AG20443 (cell line): ENCODE measurements around the gene ANKRD55.
A peak's percentile ranks its signal among the peaks of the same experiment; 100 is the strongest.
"Not testable (repeated sequence)": the region's sequence is repeated elsewhere in the genome, so short reads cannot be mapped to it uniquely, and the experiment has no call there.

Experiments used
- DNase-seq: peaks from one replicate; pipeline ENCODE4 v3.0.0; 2012; ENCODE audit warnings: low spot score, mixed read lengths

ANKRD55 gene

GRCh38 chr5:56207537-56207936 is 25.6 kb downstream of the ANKRD55 start:
- DNase-seq: no peak

GRCh38 chr5:56206126-56206910 is 26.8 kb downstream of the ANKRD55 start:
- peak; percentile 67 for DNase-seq

GRCh38 chr5:56203936-56204335 is 29.2 kb downstream of the ANKRD55 start:
- DNase-seq: not testable (repeated sequence)

- DNase-seq: no peak
Observed at GRCh38 chr5:56202483-56202882, 30.6 kb downstream of the ANKRD55 start.

GRCh38 chr5:56201762-56202261 is 31.3 kb downstream of the ANKRD55 start:
- DNase-seq: not testable (repeated sequence)

- peak; percentile 77 for DNase-seq
Observed at GRCh38 chr5:56200971-56201666, 32.0 kb downstream of the ANKRD55 start.

- no peak for DNase-seq
Observed at GRCh38 chr5:56195016-56195415, 38.1 kb downstream of the ANKRD55 start.

GRCh38 chr5:56192246-56192645 is 40.9 kb downstream of the ANKRD55 start:
- no peak for DNase-seq

- no peak for DNase-seq
Observed at GRCh38 chr5:56191656-56192055, 41.5 kb downstream of the ANKRD55 start.

- DNase-seq: peak; percentile 27
Observed at GRCh38 chr5:56190497-56190896, 42.6 kb downstream of the ANKRD55 start.

GRCh38 chr5:56185768-56186311 is 47.3 kb downstream of the ANKRD55 start:
- no peak for DNase-seq

GRCh38 chr5:56183506-56183905 is 49.6 kb downstream of the ANKRD55 start:
- peak; percentile 63 for DNase-seq

GRCh38 chr5:56179442-56179841 is 53.7 kb downstream of the ANKRD55 start:
- no peak for DNase-seq

GRCh38 chr5:56178823-56179222 is 54.3 kb downstream of the ANKRD55 start:
- no peak for DNase-seq

GRCh38 chr5:56176871-56177533 is 56.1 kb downstream of the ANKRD55 start:
- DNase-seq: no peak

- DNase-seq: peak; percentile 68
Observed at GRCh38 chr5:56176155-56176798, 56.9 kb downstream of the ANKRD55 start.

GRCh38 chr5:56175488-56175887 is 57.6 kb downstream of the ANKRD55 start:
- peak; percentile 56 for DNase-seq

GRCh38 chr5:56175021-56175420 is 58.1 kb downstream of the ANKRD55 start:
- no peak for DNase-seq

- peak; percentile 44 for DNase-seq
Observed at GRCh38 chr5:56172241-56172640, 60.9 kb downstream of the ANKRD55 start.

- DNase-seq: peak; percentile 67
Observed at GRCh38 chr5:56170557-56170956, 62.6 kb downstream of the ANKRD55 start.

- no peak for DNase-seq
Observed at GRCh38 chr5:56169949-56170348, 63.2 kb downstream of the ANKRD55 start.

- no peak for DNase-seq
Observed at GRCh38 chr5:56169281-56169680, 63.8 kb downstream of the ANKRD55 start.
